ENCODE results near the gene NFYA. TPM values are rescaled to one million over a fixed set of nuclear protein-coding genes. Genes with fewer than 3 reads are reported as not detected.

Gene NFYA
- total and polyA plus RNA-seq, 8 donors: 5.4 to 14.1 (median 7.8) TPM

DNA sequence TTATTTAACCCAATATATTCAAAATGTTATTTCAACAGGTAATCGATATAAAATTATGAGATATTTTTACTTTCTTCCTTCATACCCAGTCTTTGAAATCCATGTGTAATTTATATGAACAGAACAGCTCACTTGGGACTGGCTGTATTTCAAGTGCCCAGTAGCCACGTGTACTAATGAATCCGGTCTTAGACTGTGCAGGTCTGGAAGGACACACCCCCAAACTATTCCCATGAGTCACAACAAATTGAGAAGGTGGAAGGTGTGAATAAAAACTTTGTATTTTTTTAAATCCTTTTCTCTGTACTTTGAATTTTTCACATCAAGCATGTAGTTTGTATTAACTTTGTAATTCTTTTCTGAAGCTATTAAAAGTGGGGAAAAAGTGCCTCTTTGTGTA, 36.6 kb upstream of the NFYA start:
- intact Hi-C loops (cut with DNase I): loop anchor here in 1 of 3 donors (10.0 kb wide), 1 partner anchor 141 kb away; no protein-coding TSS in a partner anchor
- Histone ChIP-seq H3K27me3 (no peaks in the 10 kb centered on the region), H3K27ac (peak overlapping the region in 1 of 4 donors; percentile 88), H3K4me3 (peak overlapping the region in 1 of 4 donors; percentile 69), H3K9me3 (no peaks in the 10 kb centered on the region), H3K4me1 (peaks cover 31 to 48% (median 36%) of the 10 kb centered on the region in 3 donors), H3K36me3 (peaks cover 0 to 7% (median 0%) of the 10 kb centered on the region in 3 donors)
- WGBS, 2 donors: 29% methylated on average over 3 of the region's 3 CpGs
- ATAC-seq (peak in 3 of 4 donors; percentile 31 to 41 (median 37)), DNase-seq (peak in 1 of 6 donors; percentile 51), FAIRE-seq (no peak)
- TF ChIP-seq CTCF (IDR thresholded peaks at IDR 0.05): no peak

DNA sequence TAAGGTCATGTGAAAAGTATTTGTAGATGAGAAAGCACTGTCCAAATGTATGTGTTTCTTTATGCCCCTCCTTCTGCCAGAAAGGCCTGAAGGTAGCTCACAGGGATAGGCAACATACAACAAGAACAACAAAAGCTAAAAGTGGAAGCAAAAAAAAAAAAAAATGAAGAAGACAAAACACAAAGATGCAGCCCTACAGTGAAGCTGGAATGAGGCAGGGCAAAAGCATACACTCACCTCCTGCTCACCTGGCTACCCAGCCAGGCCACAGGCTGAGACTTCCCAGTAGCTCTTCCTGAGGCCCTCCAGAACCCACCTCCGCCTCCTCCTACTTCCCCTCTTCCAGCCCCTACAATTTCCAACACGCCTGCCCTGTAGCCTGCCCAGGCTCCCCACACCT, 36.2 kb upstream of the NFYA start:
- TF ChIP-seq CTCF (IDR thresholded peaks at IDR 0.05): no peak
- Histone ChIP-seq H3K27ac (peak overlapping the region in 2 of 4 donors; percentile 88 to 90), H3K36me3 (peaks cover 0 to 7% (median 0%) of the 10 kb centered on the region in 3 donors), H3K9me3 (no peaks in the 10 kb centered on the region), H3K4me3 (peak overlapping the region in 2 of 4 donors; percentile 34 to 69), H3K27me3 (no peaks in the 10 kb centered on the region), H3K4me1 (peaks cover 31 to 52% (median 37%) of the 10 kb centered on the region in 3 donors)
- ATAC-seq (no peak), FAIRE-seq (no peak), DNase-seq (no peak)
- 90 to 99% methylated on average over 2 of the region's 2 CpGs for WGBS, 2 donors
- intact Hi-C loops (cut with DNase I): loop anchor here in 1 of 3 donors (10.0 kb wide), 1 partner anchor 142 kb away; no protein-coding TSS in a partner anchor

DNA sequence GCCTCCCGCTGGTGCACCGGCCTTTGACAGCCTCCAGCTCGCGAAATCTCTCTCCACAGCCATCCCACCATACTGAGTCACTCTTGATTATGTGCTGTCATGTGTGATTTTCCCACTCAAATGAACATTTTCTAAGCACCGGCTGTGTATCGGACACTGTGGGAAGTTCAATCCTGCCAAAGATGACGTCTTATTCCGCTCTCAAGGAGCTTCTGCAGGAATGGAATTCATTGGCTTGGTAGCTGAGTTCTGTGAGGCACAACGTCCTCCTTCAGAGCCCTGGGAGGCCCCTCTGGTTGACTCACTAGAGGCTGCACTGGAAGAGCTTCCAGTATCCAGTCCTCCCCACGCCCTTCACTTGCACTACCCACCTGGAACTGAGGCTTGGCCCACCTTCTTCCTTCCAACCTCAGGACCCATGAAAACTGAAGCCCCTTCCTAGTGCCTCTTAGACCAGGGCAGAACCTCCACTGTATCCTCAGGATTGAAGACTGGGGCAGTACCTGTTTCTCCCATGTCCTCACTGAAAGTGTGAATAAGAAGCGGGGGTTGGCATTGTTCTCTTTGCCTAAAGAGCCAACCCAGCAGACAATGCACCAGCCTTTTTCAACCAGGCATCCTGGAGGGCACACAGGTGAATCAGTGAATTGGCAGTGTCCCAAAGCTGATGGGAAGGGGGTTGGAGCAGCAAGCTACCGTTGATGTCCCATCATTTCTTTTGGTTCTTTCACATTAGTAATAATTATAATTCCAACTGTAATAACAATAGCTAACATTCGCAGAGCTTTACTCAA, 35.5 kb upstream of the NFYA start:
- H3K4me1 ChIP-seq: peaks cover 31 to 52% (median 37%) of the 10 kb centered on the region in 3 donors
- intact Hi-C loops (cut with DNase I): loop anchor here in 1 of 3 donors (10.0 kb wide), 1 partner anchor 143 kb away; no protein-coding TSS in a partner anchor
- WGBS, 2 donors: 84% methylated on average over 13 of the region's 13 CpGs
- peak overlapping the region in 2 of 4 donors; percentile 88 to 90 for H3K27ac ChIP-seq
- TF ChIP-seq CTCF (IDR thresholded peaks at IDR 0.05): no peak
- H3K36me3 ChIP-seq: peaks cover 0 to 7% (median 0%) of the 10 kb centered on the region in 3 donors
- H3K9me3 ChIP-seq: no peaks in the 10 kb centered on the region
- H3K27me3 ChIP-seq: no peaks in the 10 kb centered on the region
- peak overlapping the region in 2 of 4 donors; percentile 34 to 69 for H3K4me3 ChIP-seq
- ATAC-seq (no peak), FAIRE-seq (no peak), DNase-seq (no peak)

- intact Hi-C loops (cut with DNase I): loop anchor here in 1 of 3 donors (10.0 kb wide), 1 partner anchor 143 kb away; no protein-coding TSS in a partner anchor
- ATAC-seq (no peak), DNase-seq (no peak), FAIRE-seq (no peak)
- Histone ChIP-seq H3K9me3 (no peaks in the 10 kb centered on the region), H3K36me3 (peaks cover 0 to 7% (median 0%) of the 10 kb centered on the region in 3 donors), H3K27ac (peak overlapping the region in 2 of 4 donors; percentile 88 to 90), H3K4me3 (peak overlapping the region in 3 of 4 donors; percentile 31 to 69 (median 34)), H3K27me3 (no peaks in the 10 kb centered on the region), H3K4me1 (peaks cover 31 to 52% (median 37%) of the 10 kb centered on the region in 3 donors)
- WGBS, 2 donors: 77 to 81% methylated on average over 3 of the region's 3 CpGs
- no peak for TF ChIP-seq CTCF (IDR thresholded peaks at IDR 0.05)
Measured at GRCh38 chr6:41038205-41038604, 34.6 kb upstream of the NFYA start.
